HEK293T (cell line): ENCODE data around the gene MED22.

ENCODE experiments used
- ARNT ChIP-seq: fragments of 450-650 bp; IDR thresholded peaks from 2 replicates; pipeline ENCODE4 v1.6.1; 2017; ENCODE audit warnings: mild to moderate bottlenecking
- CTBP1 ChIP-seq: fragments of 450-650 bp; IDR thresholded peaks from 2 replicates; pipeline ENCODE4 v1.6.1; 2016; ENCODE audit warnings: borderline replicate concordance
- ELF4 ChIP-seq: fragments of 450-650 bp; IDR thresholded peaks from 2 replicates; pipeline ENCODE4 v1.6.1; 2017; ENCODE audit warnings: antibody characterized with exemption
- FOXA1 ChIP-seq: fragments of 450-650 bp; IDR thresholded peaks from 2 replicates; pipeline ENCODE4 v1.6.1; 2016; ENCODE audit warnings: mild to moderate bottlenecking
- FOXK2 ChIP-seq: fragments of 450-650 bp; IDR thresholded peaks from 2 replicates; pipeline ENCODE4 v1.6.1; 2016; ENCODE audit warnings: mild to moderate bottlenecking
- FOXM1 ChIP-seq: fragments of 450-650 bp; IDR thresholded peaks from 2 replicates; pipeline ENCODE4 v1.6.1; 2017; ENCODE audit warnings: mild to moderate bottlenecking, borderline replicate concordance
- HDGF ChIP-seq: fragments of 450-650 bp; IDR thresholded peaks from 2 replicates; pipeline ENCODE4 v1.6.1; 2017; ENCODE audit warnings: antibody characterized with exemption, borderline replicate concordance
- L3MBTL2 ChIP-seq: fragments of 450-650 bp; conservative IDR thresholded peaks from 2 replicates; pipeline ENCODE4 v1.6.1; 2016; ENCODE audit warnings: mild to moderate bottlenecking
- LEF1 ChIP-seq: fragments of 450-650 bp; IDR thresholded peaks from 2 replicates; pipeline ENCODE4 v1.6.1; 2017; ENCODE audit warnings: mild to moderate bottlenecking, borderline replicate concordance
- SP1 ChIP-seq: fragments of 450-650 bp; IDR thresholded peaks from 2 replicates; pipeline ENCODE4 v1.6.1; 2017
- SUZ12 ChIP-seq: fragments of 450-650 bp; IDR thresholded peaks from 2 replicates; pipeline ENCODE4 v1.6.1; 2016; ENCODE audit warnings: mild to moderate bottlenecking
- TARDBP ChIP-seq: fragments of 450-650 bp; IDR thresholded peaks from 2 replicates; pipeline ENCODE4 v1.6.1; 2016
- ZNF384 ChIP-seq: fragments of 450-650 bp; IDR thresholded peaks from 2 replicates; pipeline ENCODE4 v1.6.1; 2016
- TF ChIP-seq, protein P1 (sequence below): fragments of 450-650 bp; IDR thresholded peaks from 2 replicates; pipeline ENCODE4 v1.6.1; 2016

GRCh38 chr9:133320421-133320881, 27.5 kb downstream of the MED22 start:
- TF ChIP-seq FOXM1 (no peak), CTBP1 (no peak), SUZ12 (no peak), L3MBTL2 (no peak), LEF1 (no peak), FOXK2 (no peak), ARNT (no peak), SP1 (no peak), ELF4 (no peak), HDGF (no peak), ZNF384 (no peak), FOXA1 (no peak), TARDBP (no peak)
- TF ChIP-seq, protein P1, sequence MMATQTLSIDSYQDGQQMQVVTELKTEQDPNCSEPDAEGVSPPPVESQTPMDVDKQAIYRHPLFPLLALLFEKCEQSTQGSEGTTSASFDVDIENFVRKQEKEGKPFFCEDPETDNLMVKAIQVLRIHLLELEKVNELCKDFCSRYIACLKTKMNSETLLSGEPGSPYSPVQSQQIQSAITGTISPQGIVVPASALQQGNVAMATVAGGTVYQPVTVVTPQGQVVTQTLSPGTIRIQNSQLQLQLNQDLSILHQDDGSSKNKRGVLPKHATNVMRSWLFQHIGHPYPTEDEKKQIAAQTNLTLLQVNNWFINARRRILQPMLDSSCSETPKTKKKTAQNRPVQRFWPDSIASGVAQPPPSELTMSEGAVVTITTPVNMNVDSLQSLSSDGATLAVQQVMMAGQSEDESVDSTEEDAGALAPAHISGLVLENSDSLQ, result no peak
